ENCODE results near the gene AGAP2. TPM values are rescaled to one million over a fixed set of nuclear protein-coding genes. Genes with fewer than 3 reads are reported as not detected.

Gene AGAP2
- total RNA-seq, 5 donors from 2014 or later (not counting 1 experiment from before 2014, with no cell fraction given), result 43.2 to 74.6 (median 66.4) TPM

- ChIA-PET CTCF (no interaction called here), POLR2A (no interaction called here)
- no peak for ATAC-seq (replicated peaks in 1 of 4)
- no CpG with 5 or more reads among the region's 7 CpGs for WGBS (ENCODE audit: insufficient coverage)
- Histone ChIP-seq H3K36me3 (ENCODE audit: control insufficient read depth in 2 of 2, extremely low read depth in 1 of 2, insufficient read depth in 1 of 2, low read length in 1 of 2) (peaks cover 8 to 44% of the 10 kb centered on the region in 2 donors), H3K9me3 (no peaks in the 10 kb centered on the region), H3K27ac (ENCODE audit: low read length) (peak overlapping the region; percentile 84), H3K27me3 (replicated peaks in 1 of 2; ENCODE audit: control insufficient read depth in 2 of 2, extremely low read depth in 1 of 2, insufficient read depth in 2 of 2, low read length in 1 of 2) (no peaks in the 10 kb centered on the region), H3K4me1 (ENCODE audit: control insufficient read depth in 1 of 2, extremely low read depth in 1 of 2, insufficient read depth in 2 of 2, low read length in 2 of 2) (peaks cover 31 to 65% of the 10 kb centered on the region in 2 experiments), H3K4me3 (ENCODE audit: control insufficient read depth in 1 of 2, extremely low read depth in 1 of 2, low read length in 1 of 2) (no peak overlapping the region)
- Mint-ChIP-seq H3K9me3 (no peaks in the 10 kb centered on the region), H3K27me3 (no peaks in the 10 kb centered on the region), H3K4me3 (peak overlapping the region; percentile 52 to 82 (median 58)), H3K27ac (peak overlapping the region; percentile 86 to 88), H3K4me1 (peaks cover 51 to 61% (median 54%) of the 10 kb centered on the region in 3 donors), H3K36me3 (peaks cover 18% of the 10 kb centered on the region)
- no peak for DNase-seq
Observed at GRCh38 chr12:57739387-57739786, 845 bp upstream of the AGAP2 start.

- no peaks in the 10 kb centered on the region for H3K9me3 Mint-ChIP-seq
- H3K27ac ChIP-seq (ENCODE audit: low read length), result no peak overlapping the region
- POLR2A ChIA-PET, result no interaction called here
- H3K27me3 Mint-ChIP-seq, result no peaks in the 10 kb centered on the region
- H3K4me1 ChIP-seq (ENCODE audit: control insufficient read depth in 1 of 2, extremely low read depth in 1 of 2, insufficient read depth in 2 of 2, low read length in 2 of 2), result peaks cover 25 to 61% of the 10 kb centered on the region in 2 experiments
- DNase-seq (no peak), ATAC-seq (replicated peaks in 1 of 4) (no peak)
- H3K4me3 Mint-ChIP-seq, result peak overlapping the region in 1 of 3 donors; percentile 15
- CTCF ChIA-PET, result no interaction called here
- no peak overlapping the region for H3K4me3 ChIP-seq (ENCODE audit: control insufficient read depth in 1 of 2, extremely low read depth in 1 of 2, low read length in 1 of 2)
- H3K36me3 Mint-ChIP-seq, result peaks cover 29% of the 10 kb centered on the region
- peaks cover 14 to 60% of the 10 kb centered on the region in 2 donors for H3K36me3 ChIP-seq (ENCODE audit: control insufficient read depth in 2 of 2, extremely low read depth in 1 of 2, insufficient read depth in 1 of 2, low read length in 1 of 2)
- WGBS (ENCODE audit: insufficient coverage), result 96% methylated on average over 64 of the region's 110 CpGs
- no peaks in the 10 kb centered on the region for H3K27me3 ChIP-seq (replicated peaks in 1 of 2; ENCODE audit: control insufficient read depth in 2 of 2, extremely low read depth in 1 of 2, insufficient read depth in 2 of 2, low read length in 1 of 2)
- no peaks in the 10 kb centered on the region for H3K9me3 ChIP-seq
- no peak overlapping the region for H3K27ac Mint-ChIP-seq
- peaks cover 43 to 51% (median 49%) of the 10 kb centered on the region in 3 donors for H3K4me1 Mint-ChIP-seq
Observed at GRCh38 chr12:57737467-57738460, 778 bp downstream of the AGAP2 start.

DNA sequence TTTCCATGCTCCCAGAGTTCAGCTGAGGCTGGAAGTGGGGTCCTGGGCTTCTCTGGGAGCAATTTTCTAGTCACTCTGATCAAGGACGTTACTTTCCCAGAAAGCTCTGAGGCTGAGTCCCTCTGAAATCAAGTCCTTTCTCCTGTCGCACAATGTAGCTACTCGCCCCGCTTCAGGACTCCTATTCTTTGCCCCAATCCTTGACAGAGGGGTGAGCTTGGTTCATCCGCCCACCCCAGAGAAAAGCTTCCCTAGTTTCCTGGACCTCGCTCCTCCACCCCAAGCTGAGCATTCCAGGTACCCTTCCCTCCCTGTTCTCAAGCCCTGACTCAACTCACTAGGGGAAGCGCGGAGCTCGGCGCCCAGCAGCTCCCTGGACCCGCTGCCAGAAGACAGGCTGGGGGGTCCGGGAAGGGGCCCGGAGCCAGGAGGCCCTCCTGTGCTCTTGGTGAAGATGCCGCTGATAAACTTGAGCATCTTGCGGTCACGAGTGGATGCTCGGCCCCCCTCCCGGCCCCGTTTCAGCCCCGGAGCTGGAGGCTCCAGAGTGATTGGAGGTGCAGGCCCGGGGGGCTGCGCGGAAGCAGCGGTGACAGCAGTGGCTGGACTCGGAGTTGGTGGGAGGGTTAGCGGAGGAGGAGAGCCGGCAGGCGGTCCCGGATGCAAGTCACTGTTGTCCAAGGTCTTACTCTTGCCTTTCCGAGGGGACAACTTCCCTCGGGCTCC lies 1.6 kb downstream of the AGAP2 start:
- H3K4me1 ChIP-seq (ENCODE audit: control insufficient read depth in 1 of 2, extremely low read depth in 1 of 2, insufficient read depth in 2 of 2, low read length in 2 of 2), result peaks cover 21 to 54% of the 10 kb centered on the region in 2 experiments
- peaks cover 37 to 45% (median 41%) of the 10 kb centered on the region in 3 donors for H3K4me1 Mint-ChIP-seq
- H3K4me3 ChIP-seq (ENCODE audit: control insufficient read depth in 1 of 2, extremely low read depth in 1 of 2, low read length in 1 of 2), result no peak overlapping the region
- H3K4me3 Mint-ChIP-seq, result peak overlapping the region in 1 of 3 donors; percentile 15
- ChIA-PET POLR2A (no interaction called here), CTCF (no interaction called here)
- DNase-seq, result no peak
- no peaks in the 10 kb centered on the region for H3K27me3 Mint-ChIP-seq
- H3K9me3 ChIP-seq, result no peaks in the 10 kb centered on the region
- H3K36me3 ChIP-seq (ENCODE audit: control insufficient read depth in 2 of 2, extremely low read depth in 1 of 2, insufficient read depth in 1 of 2, low read length in 1 of 2), result peaks cover 21 to 69% of the 10 kb centered on the region in 2 donors
- H3K27me3 ChIP-seq (replicated peaks in 1 of 2; ENCODE audit: control insufficient read depth in 2 of 2, extremely low read depth in 1 of 2, insufficient read depth in 2 of 2, low read length in 1 of 2), result no peaks in the 10 kb centered on the region
- WGBS (ENCODE audit: insufficient coverage), result 96% methylated on average over 31 of the region's 31 CpGs
- no peak for ATAC-seq (replicated peaks in 1 of 4)
- no peaks in the 10 kb centered on the region for H3K9me3 Mint-ChIP-seq
- no peak overlapping the region for H3K27ac ChIP-seq (ENCODE audit: low read length)
- peak overlapping the region; percentile 63 to 79 for H3K27ac Mint-ChIP-seq
- peaks cover 38% of the 10 kb centered on the region for H3K36me3 Mint-ChIP-seq

- Histone ChIP-seq H3K27me3 (replicated peaks in 1 of 2; ENCODE audit: control insufficient read depth in 2 of 2, extremely low read depth in 1 of 2, insufficient read depth in 2 of 2, low read length in 1 of 2) (no peaks in the 10 kb centered on the region), H3K27ac (ENCODE audit: low read length) (no peak overlapping the region), H3K36me3 (ENCODE audit: control insufficient read depth in 2 of 2, extremely low read depth in 1 of 2, insufficient read depth in 1 of 2, low read length in 1 of 2) (peaks cover 21 to 77% of the 10 kb centered on the region in 2 donors), H3K4me1 (ENCODE audit: control insufficient read depth in 1 of 2, extremely low read depth in 1 of 2, insufficient read depth in 2 of 2, low read length in 2 of 2) (peaks cover 19 to 50% of the 10 kb centered on the region in 2 experiments), H3K4me3 (ENCODE audit: control insufficient read depth in 1 of 2, extremely low read depth in 1 of 2, low read length in 1 of 2) (no peak overlapping the region), H3K9me3 (no peaks in the 10 kb centered on the region)
- Mint-ChIP-seq H3K27ac (peak overlapping the region; percentile 63 to 79), H3K9me3 (no peaks in the 10 kb centered on the region), H3K4me1 (peaks cover 34 to 38% (median 34%) of the 10 kb centered on the region in 3 donors), H3K27me3 (no peaks in the 10 kb centered on the region), H3K4me3 (peak overlapping the region in 1 of 3 donors; percentile 15), H3K36me3 (peaks cover 45% of the 10 kb centered on the region)
- ChIA-PET CTCF (interaction anchor here in 1 of 2 donors (0.6 kb wide), 1 partner anchor 68 kb away, joined by 4 read pairs; no protein-coding TSS in a partner anchor), POLR2A (no interaction called here)
- WGBS (ENCODE audit: insufficient coverage), result 88% methylated on average over 26 of the region's 49 CpGs
- DNase-seq, result no peak
- no peak for ATAC-seq (replicated peaks in 1 of 4)
Observed at GRCh38 chr12:57735952-57736740, 2.4 kb downstream of the AGAP2 start.

DNA sequence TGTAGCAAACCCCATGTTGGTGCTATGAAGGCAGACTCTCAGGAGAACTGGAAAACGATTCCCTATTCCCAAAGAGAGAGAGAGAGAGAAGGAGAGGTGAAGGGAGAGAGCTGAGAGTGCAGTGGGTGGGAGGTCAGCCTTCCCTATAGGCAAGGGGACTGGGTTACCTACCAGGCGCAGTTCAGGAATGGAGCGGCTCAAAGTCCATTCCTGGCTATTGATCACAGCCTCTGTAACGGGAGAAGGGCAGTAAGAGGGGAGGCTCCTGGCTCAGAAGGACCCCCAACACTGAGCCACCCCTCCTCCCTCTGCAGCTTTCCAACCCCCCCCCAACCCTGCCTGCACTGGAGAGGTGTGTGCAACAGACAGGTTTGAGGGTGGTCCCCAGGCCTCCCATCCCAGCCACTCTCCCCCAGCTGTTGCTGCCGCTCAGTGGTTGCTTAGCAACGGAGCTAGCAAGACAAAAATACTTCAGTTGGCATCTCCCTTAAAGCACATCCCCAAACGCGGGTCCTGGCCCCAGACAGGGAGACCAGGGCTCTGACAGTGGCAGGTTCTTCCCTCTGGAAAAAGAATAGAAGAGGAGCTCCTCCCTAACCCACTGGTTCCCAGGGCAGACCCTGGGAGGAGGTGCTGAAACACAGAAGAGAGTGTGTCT lies 3.2 kb downstream of the AGAP2 start:
- Histone ChIP-seq H3K4me3 (ENCODE audit: control insufficient read depth in 1 of 2, extremely low read depth in 1 of 2, low read length in 1 of 2) (no peak overlapping the region), H3K9me3 (no peaks in the 10 kb centered on the region), H3K27me3 (replicated peaks in 1 of 2; ENCODE audit: control insufficient read depth in 2 of 2, extremely low read depth in 1 of 2, insufficient read depth in 2 of 2, low read length in 1 of 2) (no peaks in the 10 kb centered on the region), H3K27ac (ENCODE audit: low read length) (no peak overlapping the region), H3K36me3 (ENCODE audit: control insufficient read depth in 2 of 2, extremely low read depth in 1 of 2, insufficient read depth in 1 of 2, low read length in 1 of 2) (peaks cover 24 to 80% of the 10 kb centered on the region in 2 donors), H3K4me1 (ENCODE audit: control insufficient read depth in 1 of 2, extremely low read depth in 1 of 2, insufficient read depth in 2 of 2, low read length in 2 of 2) (peaks cover 13 to 42% of the 10 kb centered on the region in 2 experiments)
- Mint-ChIP-seq H3K27me3 (no peaks in the 10 kb centered on the region), H3K4me1 (peaks cover 25 to 31% (median 27%) of the 10 kb centered on the region in 3 donors), H3K36me3 (peaks cover 53% of the 10 kb centered on the region), H3K9me3 (no peaks in the 10 kb centered on the region), H3K4me3 (no peak overlapping the region), H3K27ac (peak overlapping the region; percentile 69 to 78)
- CTCF ChIA-PET, result interaction anchor here (0.5 to 0.6 kb wide), 2 partner anchors 69 to 106 kb away, joined by 3 to 4 read pairs; no protein-coding TSS in a partner anchor
- POLR2A ChIA-PET, result no interaction called here
- no peak for ATAC-seq (replicated peaks in 1 of 4)
- WGBS (ENCODE audit: insufficient coverage), result no CpG with 5 or more reads among the region's 8 CpGs
- no peak for DNase-seq

Data from T-cell (primary cell).